Activated CD4-positive, alpha-beta memory T cell treated with anti-CD3 and anti-CD28 coated beads, Interleukin-2, amount 10 ng/mL, durations not matched to agents 7 days and 5 days (primary cell): ENCODE data around the gene RC3H1. TPM values are rescaled to one million over a fixed set of nuclear protein-coding genes. Genes with fewer than 3 reads are reported as not detected.
"Not testable (repeated sequence)": the region's sequence is repeated elsewhere in the genome, so short reads cannot be mapped to it uniquely, and the experiment has no call there.

Experiments
- CTCF ChIA-PET: fragments of 350-600 bp; sonication (Branson Sonifier 250); formaldehyde crosslinking; loops from one replicate; lab custom pipeline; 2021; ENCODE audit warnings: antibody characterized with exemption, inconsistent platforms; lab: Charles Lee
- POLR2A ChIA-PET: fragments of 350-600 bp; sonication (Branson Sonifier 250); formaldehyde crosslinking; loops from one replicate; lab custom pipeline; 2021; ENCODE audit warnings: antibody characterized with exemption; lab: Charles Lee
- DNase-seq: peaks from one replicate; pipeline ENCODE4 v3.0.0-alpha.2; 2020
- H3K27ac Mint-ChIP-seq: one replicate; pipeline ENCODE4 v1.8.0; 2021; ENCODE audit warnings: mild to moderate bottlenecking, mixed read lengths
- H3K27me3 Mint-ChIP-seq: one replicate; pipeline ENCODE4 v1.8.0; 2021; ENCODE audit warnings: mixed read lengths
- H3K36me3 Mint-ChIP-seq: one replicate; pipeline ENCODE4 v1.8.0; 2021; ENCODE audit warnings: low read depth, mixed read lengths
- H3K4me1 Mint-ChIP-seq: one replicate; pipeline ENCODE4 v1.8.0; 2021; ENCODE audit warnings: mixed read lengths
- H3K4me3 Mint-ChIP-seq: one replicate; pipeline ENCODE4 v1.8.0; 2021; ENCODE audit warnings: mild to moderate bottlenecking, mixed read lengths
- H3K9me3 Mint-ChIP-seq: one replicate; pipeline ENCODE4 v1.8.0; 2021; ENCODE audit warnings: mixed read lengths
- total RNA-seq, 2 experiments: library from RNA; stranded (reverse); gene quantifications; one replicate each; pipeline ENCODE4 v1.2.3, GENCODE V29; 2021

The RC3H1 gene
- total RNA-seq, 2 experiments from 2014 or later, result 29.6 to 33.6 TPM

- Mint-ChIP-seq H3K36me3 (peaks cover 35% of the 10 kb centered on the region), H3K27me3 (no peaks in the 10 kb centered on the region), H3K4me3 (no peak overlapping the region), H3K4me1 (no peaks in the 10 kb centered on the region), H3K9me3 (no peaks in the 10 kb centered on the region), H3K27ac (no peak overlapping the region)
- ChIA-PET CTCF (interaction anchor here (0.5 to 0.6 kb wide), 2 partner anchors 47 to 70 kb away, joined by 3 to 4 read pairs; no protein-coding TSS in a partner anchor), POLR2A (interaction anchor here (1.1 to 2.0 kb wide), 3 partner anchors 10 to 35 kb away, joined by 3 to 6 read pairs (median 3); partner anchors contain the start of gene RC3H1)
- no peak for DNase-seq
Measured at GRCh38 chr1:173986951-173987350, 35.2 kb downstream of the RC3H1 start.

DNA sequence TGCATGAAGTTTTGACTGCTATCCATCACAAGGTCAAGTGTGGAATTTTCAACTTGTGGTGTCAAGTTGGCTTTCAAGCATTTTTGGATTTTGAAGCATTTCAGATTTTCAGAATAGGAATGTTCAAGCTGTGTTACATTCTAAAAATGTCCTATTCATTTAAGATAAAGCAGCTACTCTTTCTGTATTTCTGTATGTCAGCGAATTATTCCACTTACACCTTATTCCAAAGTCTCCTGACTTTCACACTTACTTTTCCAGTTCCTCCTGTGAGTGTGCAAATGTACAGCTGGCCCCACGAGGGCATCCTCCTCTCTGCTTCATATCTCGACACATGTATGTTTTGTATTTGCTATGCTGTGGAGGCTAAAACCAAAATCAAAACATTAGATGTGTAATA, 51.9 kb downstream of the RC3H1 start:
- H3K9me3 Mint-ChIP-seq, result no peaks in the 10 kb centered on the region
- no peak overlapping the region for H3K27ac Mint-ChIP-seq
- ChIA-PET CTCF (interaction anchor here (1.1 kb wide), 1 partner anchor 292 kb away, joined by 3 read pairs; no protein-coding TSS in a partner anchor), POLR2A (no interaction called here)
- H3K36me3 Mint-ChIP-seq, result peaks cover 39% of the 10 kb centered on the region
- no peaks in the 10 kb centered on the region for H3K27me3 Mint-ChIP-seq
- H3K4me3 Mint-ChIP-seq, result no peak overlapping the region
- H3K4me1 Mint-ChIP-seq, result peaks cover 3% of the 10 kb centered on the region
- DNase-seq, result no peak

DNA sequence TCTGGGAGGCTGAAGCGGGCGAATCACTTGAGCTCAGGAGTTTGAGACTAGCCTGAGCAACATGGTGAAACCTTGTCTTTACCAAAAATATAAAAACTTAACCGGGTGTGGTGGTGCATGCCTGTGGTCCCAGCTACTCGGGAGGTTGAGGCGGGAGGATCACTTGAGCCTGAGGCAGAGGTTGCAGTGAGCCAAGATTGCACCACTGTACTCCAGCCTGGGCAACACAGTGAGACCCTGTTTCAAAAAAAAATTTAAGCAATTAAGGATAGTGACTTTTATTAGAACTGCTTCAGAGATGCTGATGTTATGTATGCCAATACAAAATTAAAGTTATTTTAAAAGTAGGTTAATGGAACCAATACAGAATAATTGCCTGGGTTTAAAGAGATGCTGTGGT, 56.3 kb downstream of the RC3H1 start:
- not testable (repeated sequence) for DNase-seq, H3K27ac Mint-ChIP-seq

DNA sequence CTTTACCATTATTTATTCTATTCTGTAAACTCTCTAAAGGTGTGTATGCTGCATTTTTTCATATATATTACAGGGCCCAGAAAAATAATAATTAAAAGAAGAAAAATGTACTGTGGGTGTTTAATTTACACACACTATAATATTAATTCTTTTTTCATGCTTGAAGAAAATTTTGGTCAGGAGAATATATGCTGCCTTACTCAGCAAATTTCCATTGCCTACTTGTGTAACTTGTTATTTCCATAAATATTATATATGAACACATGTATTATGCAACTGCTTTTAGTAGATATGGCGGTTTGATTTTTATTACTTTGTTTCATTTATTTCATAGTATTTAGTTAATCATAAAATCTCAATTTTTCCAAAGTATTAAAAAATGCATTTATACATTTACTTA, 58.7 kb downstream of the RC3H1 start:
- ChIA-PET CTCF (no interaction called here), POLR2A (interaction anchor here (1.4 kb wide), 1 partner anchor 93 kb away, joined by 3 read pairs; no protein-coding TSS in a partner anchor)
- H3K9me3 Mint-ChIP-seq, result no peaks in the 10 kb centered on the region
- H3K27me3 Mint-ChIP-seq, result no peaks in the 10 kb centered on the region
- H3K36me3 Mint-ChIP-seq, result peaks cover 69% of the 10 kb centered on the region
- DNase-seq, result no peak
- H3K27ac Mint-ChIP-seq, result no peak overlapping the region
- H3K4me1 Mint-ChIP-seq, result no peaks in the 10 kb centered on the region
- no peak overlapping the region for H3K4me3 Mint-ChIP-seq

More for the DNA sequence above, 56.3 kb downstream of the RC3H1 start:
- H3K4me3 Mint-ChIP-seq, H3K9me3 Mint-ChIP-seq, H3K27me3 Mint-ChIP-seq, H3K4me1 Mint-ChIP-seq, POLR2A ChIA-PET, CTCF ChIA-PET: not testable (repeated sequence)
- H3K36me3 Mint-ChIP-seq, result peaks cover 62% of the 10 kb centered on the region

GRCh38 chr1:173960625-173961024, 61.5 kb downstream of the RC3H1 start:
- CTCF ChIA-PET, result no interaction called here
- POLR2A ChIA-PET, result no interaction called here
- DNase-seq, result no peak
- peaks cover 61% of the 10 kb centered on the region for H3K36me3 Mint-ChIP-seq
- H3K9me3 Mint-ChIP-seq, result no peaks in the 10 kb centered on the region
- no peak overlapping the region for H3K4me3 Mint-ChIP-seq
- H3K27me3 Mint-ChIP-seq, result no peaks in the 10 kb centered on the region
- no peaks in the 10 kb centered on the region for H3K4me1 Mint-ChIP-seq
- H3K27ac Mint-ChIP-seq, result no peak overlapping the region

DNA sequence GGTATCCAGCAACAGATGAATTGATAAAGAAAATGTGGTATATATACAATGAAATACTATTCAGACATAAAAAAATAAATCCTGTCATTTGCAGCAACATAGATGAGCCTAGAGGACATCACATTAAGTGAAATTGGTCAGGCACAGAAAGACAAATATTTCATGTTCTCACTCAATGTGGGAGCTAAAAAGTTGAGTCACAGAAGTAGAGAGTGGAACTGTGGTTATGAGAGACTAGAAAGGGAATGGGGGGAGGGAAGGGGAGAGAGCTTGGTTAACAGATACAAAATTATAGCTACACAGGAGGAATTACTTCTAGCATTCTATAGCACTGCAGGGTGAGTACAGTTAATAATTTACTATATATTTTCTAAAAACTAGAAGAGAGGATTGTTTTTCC, 68.0 kb downstream of the RC3H1 start:
- DNase-seq, result no peak
- Mint-ChIP-seq H3K4me1 (peaks cover 17% of the 10 kb centered on the region), H3K27me3 (no peaks in the 10 kb centered on the region), H3K4me3 (no peak overlapping the region), H3K9me3 (no peaks in the 10 kb centered on the region), H3K27ac (no peak overlapping the region), H3K36me3 (peaks cover 57% of the 10 kb centered on the region)
- CTCF ChIA-PET, result no interaction called here
- POLR2A ChIA-PET, result interaction anchor here (0.9 kb wide), 1 partner anchor 86 kb away, joined by 4 read pairs; the partner anchor contains the start of gene ZBTB37

DNA sequence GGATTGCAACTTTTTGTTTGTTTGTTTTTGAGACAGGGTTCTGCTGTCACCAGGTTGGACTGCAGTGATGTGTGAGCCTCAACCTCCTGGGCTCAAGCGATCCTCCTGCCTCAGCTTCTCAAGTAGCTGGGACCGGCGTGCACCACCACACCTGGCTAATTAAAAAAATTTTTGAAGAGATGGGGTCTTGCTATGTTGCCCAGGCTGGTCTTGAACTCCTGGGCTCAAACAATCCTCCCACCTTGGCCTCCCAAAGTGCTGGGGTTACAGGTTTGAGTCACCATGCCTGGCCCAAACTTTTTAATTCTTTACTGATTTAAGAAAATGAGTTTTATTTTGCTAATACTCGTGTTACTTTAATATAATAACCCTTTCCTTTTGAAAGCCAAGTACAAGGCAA, 73.6 kb downstream of the RC3H1 start:
- H3K4me1 Mint-ChIP-seq, result peaks cover 13% of the 10 kb centered on the region
- ChIA-PET POLR2A (no interaction called here), CTCF (interaction anchor here (0.7 kb wide), 1 partner anchor 269 kb away, joined by 3 read pairs; no protein-coding TSS in a partner anchor)
- no peak overlapping the region for H3K27ac Mint-ChIP-seq
- H3K4me3 Mint-ChIP-seq, result no peak overlapping the region
- no peaks in the 10 kb centered on the region for H3K9me3 Mint-ChIP-seq
- no peak for DNase-seq
- peaks cover 59% of the 10 kb centered on the region for H3K36me3 Mint-ChIP-seq
- H3K27me3 Mint-ChIP-seq, result no peaks in the 10 kb centered on the region

GRCh38 chr1:173946380-173946921, 75.7 kb downstream of the RC3H1 start:
- Mint-ChIP-seq H3K4me1 (no peaks in the 10 kb centered on the region), H3K27me3 (no peaks in the 10 kb centered on the region), H3K9me3 (no peaks in the 10 kb centered on the region), H3K4me3 (no peak overlapping the region), H3K36me3 (peaks cover 55% of the 10 kb centered on the region), H3K27ac (no peak overlapping the region)
- ChIA-PET POLR2A (interaction anchor here (0.7 kb wide), 1 partner anchor 201 kb away, joined by 4 read pairs; no protein-coding TSS in a partner anchor), CTCF (no interaction called here)
- no peak for DNase-seq

GRCh38 chr1:173937062-173937461, 85.1 kb downstream of the RC3H1 start:
- Mint-ChIP-seq H3K4me3 (no peak overlapping the region), H3K4me1 (peaks cover 5% of the 10 kb centered on the region), H3K27me3 (no peaks in the 10 kb centered on the region), H3K36me3 (peaks cover 52% of the 10 kb centered on the region), H3K9me3 (no peaks in the 10 kb centered on the region), H3K27ac (no peak overlapping the region)
- ChIA-PET POLR2A (interaction anchor here (0.6 to 1.6 kb wide), 2 partner anchors 69 to 338 kb away, joined by 3 to 5 read pairs; partner anchors contain the start of gene ZBTB37), CTCF (no interaction called here)
- no peak for DNase-seq

DNA sequence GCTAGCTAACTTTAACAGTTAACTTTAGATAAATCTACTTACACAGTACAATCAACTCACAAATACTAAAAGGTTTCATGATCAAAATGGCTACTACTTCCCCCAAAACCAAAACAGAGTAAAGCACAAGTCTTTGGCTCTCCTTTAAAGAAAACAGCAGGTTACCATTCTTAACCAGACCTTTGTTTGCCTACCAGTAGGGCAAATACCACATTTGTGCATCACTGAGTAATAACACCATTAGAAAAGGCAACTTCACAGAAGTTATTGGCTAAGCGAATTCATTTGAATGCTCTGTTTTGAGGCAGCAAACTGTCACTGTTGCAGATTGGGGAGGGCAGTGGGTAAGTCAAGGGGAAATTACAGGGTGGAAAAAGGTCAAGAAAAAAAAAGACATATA, 87.7 kb downstream of the RC3H1 start:
- Mint-ChIP-seq H3K4me1 (peaks cover 5% of the 10 kb centered on the region), H3K27ac (no peak overlapping the region), H3K9me3 (no peaks in the 10 kb centered on the region), H3K4me3 (no peak overlapping the region), H3K36me3 (peaks cover 51% of the 10 kb centered on the region), H3K27me3 (no peaks in the 10 kb centered on the region)
- DNase-seq, result no peak
- ChIA-PET POLR2A (no interaction called here), CTCF (no interaction called here)

DNA sequence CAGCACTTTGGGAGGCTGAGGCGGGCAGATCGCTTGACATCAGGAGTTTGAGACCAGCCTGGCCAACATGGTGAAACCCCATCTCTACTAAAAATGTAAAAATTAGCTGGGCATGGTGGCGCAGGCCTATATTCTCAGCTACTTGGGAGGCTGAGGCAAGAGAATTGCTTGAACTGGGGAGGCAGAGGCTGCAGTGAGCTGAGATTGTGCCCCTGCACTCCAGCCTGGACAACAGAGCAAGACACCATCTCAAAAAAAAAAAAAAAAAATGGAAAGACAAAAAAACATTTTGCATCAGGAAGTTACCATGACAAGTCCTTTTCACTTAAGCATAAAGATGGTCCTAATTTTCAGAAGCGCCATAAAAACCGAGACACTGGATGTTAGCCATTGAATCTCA, 91.6 kb downstream of the RC3H1 start:
- POLR2A ChIA-PET, CTCF ChIA-PET, H3K4me3 Mint-ChIP-seq, H3K27ac Mint-ChIP-seq, H3K9me3 Mint-ChIP-seq, DNase-seq, H3K4me1 Mint-ChIP-seq, H3K27me3 Mint-ChIP-seq: not testable (repeated sequence)
- peaks cover 29% of the 10 kb centered on the region for H3K36me3 Mint-ChIP-seq

GRCh38 chr1:173925306-173926242, 96.6 kb downstream of the RC3H1 start:
- peaks cover 5% of the 10 kb centered on the region for H3K36me3 Mint-ChIP-seq
- ChIA-PET CTCF (no interaction called here), POLR2A (no interaction called here)
- no peaks in the 10 kb centered on the region for H3K4me1 Mint-ChIP-seq
- H3K4me3 Mint-ChIP-seq, result no peak overlapping the region
- H3K9me3 Mint-ChIP-seq, result no peaks in the 10 kb centered on the region
- H3K27ac Mint-ChIP-seq, result no peak overlapping the region
- DNase-seq, result no peak
- no peaks in the 10 kb centered on the region for H3K27me3 Mint-ChIP-seq

DNA sequence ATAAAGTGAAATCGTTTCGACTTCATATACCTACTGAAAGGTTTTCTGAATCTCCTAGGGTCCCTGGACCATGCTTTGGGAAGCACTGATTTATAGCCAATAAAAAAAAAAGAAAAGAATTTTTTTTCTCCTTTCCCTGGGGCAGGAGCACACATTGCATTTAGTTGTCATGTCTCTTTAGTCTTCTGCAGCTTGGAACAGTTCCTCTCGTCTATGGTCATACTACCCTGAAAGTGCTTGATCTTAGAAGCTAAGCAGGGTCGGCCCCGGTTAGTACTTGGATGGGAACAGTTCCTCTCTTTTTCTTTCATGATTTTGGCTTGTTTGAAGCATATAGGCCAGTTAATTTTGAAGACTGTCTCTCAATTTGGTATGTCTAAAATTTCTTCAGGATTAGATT, 101.3 kb downstream of the RC3H1 start:
- Mint-ChIP-seq H3K27me3 (no peaks in the 10 kb centered on the region), H3K4me3 (no peak overlapping the region), H3K36me3 (no peaks in the 10 kb centered on the region), H3K27ac (no peak overlapping the region), H3K4me1 (no peaks in the 10 kb centered on the region), H3K9me3 (no peaks in the 10 kb centered on the region)
- no peak for DNase-seq
- ChIA-PET POLR2A (no interaction called here), CTCF (no interaction called here)
